Natural killer cell (primary cell): Measurements from ENCODE around the gene CD109. TPM values are rescaled to one million over a fixed set of nuclear protein-coding genes. Genes with fewer than 3 reads are reported as not detected.

Experiments used
- ATAC-seq, 3 donors: fragments of 150-1000 bp in 2 of 3; fragments of 200-7000 bp in 1 of 3; cut with Tn5 transposase; 1 replicate in 1 of 3; 2 replicates in 2 of 3; pipeline ENCODE4 v1.10.0; 2021; ENCODE audit warnings: mild to moderate bottlenecking in 2 of 3, moderate library complexity in 2 of 3
- DNase-seq, 2 donors: peaks; one replicate each; pipeline versions ENCODE4 v3.0.0 to v3.0.0-alpha.2; 2013 to 2021; ENCODE audit warnings: mixed read lengths in 1 of 2
- H3K27ac ChIP-seq: one replicate; pipeline ENCODE4 v1.5.1; 2013; ENCODE audit warnings: mild to moderate bottlenecking, low read length
- H3K27me3 ChIP-seq: one replicate; pipeline ENCODE4 v1.6.1; 2013; ENCODE audit warnings: low read length; ENCODE audit not compliant: control insufficient read depth, insufficient read depth
- H3K36me3 ChIP-seq: one replicate; pipeline ENCODE4 v1.6.1; 2013; ENCODE audit warnings: low read length; ENCODE audit not compliant: control insufficient read depth, insufficient read depth
- H3K4me1 ChIP-seq: one replicate; pipeline ENCODE4 v1.6.1; 2013; ENCODE audit warnings: low read length; ENCODE audit not compliant: control insufficient read depth, insufficient read depth
- H3K4me3 ChIP-seq: one replicate; pipeline ENCODE4 v1.5.1; 2013; ENCODE audit warnings: low read length
- H3K9me3 ChIP-seq: one replicate; pipeline ENCODE4 v1.6.1; 2013; ENCODE audit warnings: low read length; ENCODE audit not compliant: control insufficient read depth, insufficient read depth
- H3K27ac Mint-ChIP-seq, 2 donors: one replicate each; pipeline ENCODE4 v1.8.0; 2022; ENCODE audit warnings: mild to moderate bottlenecking in 2 of 2, mixed read lengths in 2 of 2, moderate library complexity in 1 of 2
- H3K27me3 Mint-ChIP-seq, 2 donors: one replicate each; pipeline ENCODE4 v1.8.0; 2022; ENCODE audit warnings: low read depth in 2 of 2, mixed read lengths in 2 of 2
- H3K36me3 Mint-ChIP-seq: one replicate; pipeline ENCODE4 v1.8.0; 2022; ENCODE audit warnings: mixed read lengths
- H3K4me1 Mint-ChIP-seq, 2 donors: one replicate each; pipeline ENCODE4 v1.8.0; 2022; ENCODE audit warnings: mixed read lengths in 2 of 2
- H3K4me3 Mint-ChIP-seq: one replicate; pipeline ENCODE4 v1.8.0; 2022; ENCODE audit warnings: mild to moderate bottlenecking, moderate library complexity, mixed read lengths
- H3K9me3 Mint-ChIP-seq, 2 donors: one replicate each; pipeline ENCODE4 v1.8.0; 2022; ENCODE audit warnings: mixed read lengths in 2 of 2
- CTCF ChIP-seq: fragments of 200-600 bp; IDR thresholded peaks from one replicate; pipeline ENCODE4 v1.8.0; 2022; ENCODE audit warnings: antibody characterized with exemption
- WGBS: methylation state at CpG from one replicate; pipeline ENCODE4 v1.1.7; 2013; ENCODE audit warnings: missing lambda C conversion rate; ENCODE audit not compliant: insufficient coverage; 5-methylcytosine and 5-hydroxymethylcytosine counted together
- intact Hi-C: fragments of 100-400 bp; cut with micrococcal nuclease; formaldehyde crosslinking; loops from one replicate; pipeline ENCODE4 v1.14.2; 2022
- total RNA-seq, 4 donors: library from RNA; stranded (reverse); fragments of 120-200 nt in 1 of 4; gene quantifications; one replicate each; pipeline versions ENCODE4 v1.2.3 to v1.2.4, GENCODE V29; 2013 to 2022

Gene CD109
- total RNA-seq, 3 donors from 2014 or later (not counting 1 experiment from before 2014, with no cell fraction given), result 0.24 to 0.88 (median 0.83) TPM

- Mint-ChIP-seq H3K9me3 (no peaks in the 10 kb centered on the region), H3K27ac (no peak overlapping the region), H3K4me3 (no peak overlapping the region), H3K36me3 (no peaks in the 10 kb centered on the region), H3K4me1 (peaks cover 0 to 5% of the 10 kb centered on the region in 2 donors), H3K27me3 (peaks cover 0 to 3% of the 10 kb centered on the region in 2 donors)
- DNase-seq, result peak in 1 of 2 donors; percentile 71
- H3K9me3 ChIP-seq, result no peaks in the 10 kb centered on the region
- H3K27me3 ChIP-seq, result no peaks in the 10 kb centered on the region
- intact Hi-C loops, result loop anchor here (2.0 kb wide), 1 partner anchor 1354 kb away; no protein-coding TSS in a partner anchor
- no peak overlapping the region for H3K27ac ChIP-seq
- peak; percentile 75 for TF ChIP-seq CTCF
- no peaks in the 10 kb centered on the region for H3K4me1 ChIP-seq
- peak; percentile 46 to 67 (median 59) for ATAC-seq
- H3K36me3 ChIP-seq, result no peaks in the 10 kb centered on the region
- WGBS, result 40% methylated on average over 1 of the region's 5 CpGs
- H3K4me3 ChIP-seq, result no peak overlapping the region
Observed at GRCh38 chr6:73854998-73855718, 159.2 kb downstream of the CD109 start.

GRCh38 chr6:73857341-73857890 is 161.4 kb downstream of the CD109 start:
- no peak overlapping the region for H3K27ac ChIP-seq
- H3K27me3 Mint-ChIP-seq, result peaks cover 0 to 3% of the 10 kb centered on the region in 2 donors
- H3K4me1 ChIP-seq, result no peaks in the 10 kb centered on the region
- H3K9me3 ChIP-seq, result no peaks in the 10 kb centered on the region
- peaks cover 0 to 5% of the 10 kb centered on the region in 2 donors for H3K4me1 Mint-ChIP-seq
- DNase-seq (no peak), ATAC-seq (no peak)
- H3K9me3 Mint-ChIP-seq, result no peaks in the 10 kb centered on the region
- H3K4me3 ChIP-seq, result no peak overlapping the region
- no peaks in the 10 kb centered on the region for H3K36me3 ChIP-seq
- H3K36me3 Mint-ChIP-seq, result no peaks in the 10 kb centered on the region
- H3K27ac Mint-ChIP-seq, result no peak overlapping the region
- intact Hi-C loops, result no loop called here
- no peaks in the 10 kb centered on the region for H3K27me3 ChIP-seq
- no peak for TF ChIP-seq CTCF
- WGBS, result 75% methylated on average over 3 of the region's 3 CpGs
- no peak overlapping the region for H3K4me3 Mint-ChIP-seq

GRCh38 chr6:73858376-73858775 is 162.4 kb downstream of the CD109 start:
- H3K4me3 ChIP-seq, result no peak overlapping the region
- H3K4me3 Mint-ChIP-seq, result no peak overlapping the region
- peaks cover 0 to 3% of the 10 kb centered on the region in 2 donors for H3K27me3 Mint-ChIP-seq
- DNase-seq, result no peak
- no CpG with 5 or more reads among the region's 1 CpG for WGBS
- H3K4me1 Mint-ChIP-seq, result peaks cover 0 to 5% of the 10 kb centered on the region in 2 donors
- TF ChIP-seq CTCF, result no peak
- H3K36me3 Mint-ChIP-seq, result no peaks in the 10 kb centered on the region
- H3K27ac Mint-ChIP-seq, result no peak overlapping the region
- no peaks in the 10 kb centered on the region for H3K4me1 ChIP-seq
- intact Hi-C loops, result no loop called here
- no peak overlapping the region for H3K27ac ChIP-seq
- H3K9me3 ChIP-seq, result no peaks in the 10 kb centered on the region
- no peaks in the 10 kb centered on the region for H3K27me3 ChIP-seq
- ATAC-seq, result no peak
- H3K36me3 ChIP-seq, result no peaks in the 10 kb centered on the region
- H3K9me3 Mint-ChIP-seq, result no peaks in the 10 kb centered on the region
